Endothelial cell of umbilical vein (primary cell): ENCODE measurements around the gene NEU3. TPM values are rescaled to one million over a fixed set of nuclear protein-coding genes. Genes with fewer than 3 reads are reported as not detected.

Experiments
- BruUV-seq: library from RNA; stranded (reverse); fragments of 400-500 nt; replicated peaks from 2 replicates; lab custom pipeline; 2021; lab: Mats Ljungman, UMichigan
- CTCF ChIA-PET: fragments of 300-600, 350-600 bp; sonication (Branson Sonifier 250); formaldehyde crosslinking; loops from one replicate; lab custom pipeline; 2021; ENCODE audit warnings: antibody characterized with exemption, inconsistent platforms; lab: Charles Lee
- POLR2A ChIA-PET: fragments of 300-600, 350-600 bp; sonication (Branson Sonifier 250); formaldehyde crosslinking; loops from one replicate; lab custom pipeline; 2021; ENCODE audit warnings: antibody characterized with exemption, inconsistent platforms; lab: Charles Lee
- DNase-seq: peaks from one replicate; pipeline ENCODE4 v3.0.0-alpha.2; 2011; ENCODE audit warnings: low read depth, low spot score
- FAIRE-seq: peaks from 2 replicates; lab custom pipeline; 2011; peaks lifted over from hg19 to GRCh38; lab: Jason Lieb, UNC
- H2AFZ ChIP-seq: 2 replicates; pipeline ENCODE4 v1.6.0; 2012; ENCODE audit warnings: low read depth, low read length, control low read depth, inconsistent platforms
- H3K27ac ChIP-seq: 2 replicates; pipeline ENCODE4 v1.5.1; 2011; ENCODE audit warnings: low read depth, mild to moderate bottlenecking, control low read depth, low read length, moderate library complexity; ENCODE audit not compliant: insufficient read depth
- H3K27me3 ChIP-seq, 2 experiments: 2 replicates each; pipeline versions ENCODE4 v1.6.0 to v1.6.1; 2011; ENCODE audit warnings: low read length in 2 of 2, mixed read lengths in 1 of 2; ENCODE audit not compliant: control insufficient read depth in 2 of 2, insufficient read depth in 2 of 2
- H3K36me3 ChIP-seq, 2 experiments: 2 replicates in 1 of 2; 3 replicates in 1 of 2; pipeline ENCODE4 v1.5.1; 2011; ENCODE audit warnings: low read length in 2 of 2, mild to moderate bottlenecking in 1 of 2, moderate library complexity in 1 of 2; ENCODE audit not compliant: control insufficient read depth in 2 of 2, insufficient read depth in 2 of 2; ENCODE audit errors: extremely low read depth in 1 of 2
- H3K4me1 ChIP-seq: 3 replicates; pipeline ENCODE4 v1.5.1; 2011; ENCODE audit warnings: mild to moderate bottlenecking, low read length; ENCODE audit not compliant: control insufficient read depth, insufficient read depth; ENCODE audit errors: extremely low read depth
- H3K4me2 ChIP-seq: 2 replicates; pipeline ENCODE4 v1.6.1; 2011; ENCODE audit warnings: low read length, control low read depth, mixed read lengths; ENCODE audit not compliant: insufficient read depth
- H3K4me3 ChIP-seq, 3 experiments: fragments of 200-600 bp in 1 of 3; sonication (generic), shearing (Covaris generic) in 1 of 3; replicated peaks in 1 of 3; 2 replicates each; pipeline ENCODE4 v1.5.1; 2011 to 2016; ENCODE audit warnings: control low read depth in 3 of 3, low read length in 3 of 3, mild to moderate bottlenecking in 2 of 3, inconsistent platforms in 1 of 3, low read depth in 1 of 3, moderate library complexity in 1 of 3; ENCODE audit not compliant: insufficient read depth in 1 of 3
- H3K79me2 ChIP-seq: 2 replicates; pipeline ENCODE4 v1.6.0; 2012; ENCODE audit warnings: low read length, inconsistent platforms; ENCODE audit not compliant: control insufficient read depth, insufficient read depth
- H3K9ac ChIP-seq: replicated peaks from 2 replicates; pipeline ENCODE3; 2011; ENCODE audit warnings: low read length, control low read depth; ENCODE audit not compliant: insufficient read depth; ENCODE audit errors: extremely low read depth
- H3K9me1 ChIP-seq: replicated peaks from 3 replicates; pipeline ENCODE4 v1.6.0; 2011; ENCODE audit warnings: mild to moderate bottlenecking, low read length; ENCODE audit not compliant: control insufficient read depth, insufficient read depth; ENCODE audit errors: extremely low read depth
- H3K9me3 ChIP-seq: replicated peaks from 2 replicates; pipeline ENCODE4 v1.5.1; 2012; ENCODE audit warnings: low read length, inconsistent platforms; ENCODE audit not compliant: control insufficient read depth, insufficient read depth
- H4K20me1 ChIP-seq: replicated peaks from 2 replicates; pipeline ENCODE3; 2011; ENCODE audit warnings: mild to moderate bottlenecking, low read length; ENCODE audit not compliant: control insufficient read depth, insufficient read depth; ENCODE audit errors: extremely low read depth
- EZH2 ChIP-seq: IDR thresholded peaks from 2 replicates; pipeline ENCODE4 v1.6.1; 2012; ENCODE audit warnings: borderline replicate concordance, low read depth, mild to moderate bottlenecking, moderate library complexity, low read length, inconsistent platforms; ENCODE audit not compliant: severe bottlenecking
- FOS ChIP-seq: IDR thresholded peaks from 2 replicates; pipeline ENCODE4 v1.6.1; 2011; ENCODE audit warnings: mild to moderate bottlenecking, low read length, moderate library complexity, borderline replicate concordance; ENCODE audit not compliant: insufficient read depth
- GATA2 ChIP-seq: IDR thresholded peaks from 2 replicates; pipeline ENCODE4 v1.7.0; 2011; ENCODE audit warnings: low read depth, mild to moderate bottlenecking, moderate library complexity, mixed read lengths, low read length; ENCODE audit not compliant: insufficient read length, insufficient read depth
- JUN ChIP-seq: IDR thresholded peaks from 2 replicates; pipeline ENCODE4 v1.6.1; 2011; ENCODE audit warnings: borderline replicate concordance, low read depth; ENCODE audit not compliant: insufficient read length, insufficient read depth
- MYC ChIP-seq: IDR thresholded peaks from one replicate; pipeline ENCODE4 v1.6.1; 2011; ENCODE audit warnings: mild to moderate bottlenecking, low read depth, low read length
- POLR2A ChIP-seq: IDR thresholded peaks from 2 replicates; pipeline ENCODE4 v1.6.1; 2012; ENCODE audit warnings: low read depth, mild to moderate bottlenecking, control low read depth, low read length
- POLR2AphosphoS5 ChIP-seq: IDR thresholded peaks from 2 replicates; pipeline ENCODE4 v1.6.1; 2012; ENCODE audit warnings: low read depth, mild to moderate bottlenecking, control low read depth, low read length, moderate library complexity; ENCODE audit not compliant: insufficient read depth
- dilution Hi-C: fragments of 300-500 bp; cut with MboI; formaldehyde crosslinking; loops from one replicate; pipeline ENCODE4 v1.15.0; 2019; ENCODE audit warnings: low sequenced_read_pairs; ENCODE audit not compliant: extremely low pct_ligation_motif_present
- intact Hi-C: fragments of 100-400 bp; cut with micrococcal nuclease; formaldehyde crosslinking; loops from one replicate; pipeline ENCODE4 v1.10.0; 2022
- polyA plus RNA-seq, 4 experiments: library from polyadenylated mRNA; depleted of rRNA in 3 of 4; stranded (reverse) in 3 of 4; unstranded in 1 of 4; fragments of >200 nt; gene quantifications; 2 replicates each; pipeline versions ENCODE4 v1.2.1 to v1.2.3, GENCODE V29; 2011 to 2012; ENCODE audit warnings: missing spikeins in 1 of 4
- total RNA-seq: library from RNA; stranded (reverse); gene quantifications from 2 replicates; pipeline ENCODE4 v1.2.3, GENCODE V29; 2021
- TF ChIP-seq, protein P1 (sequence below): IDR thresholded peaks from 2 replicates; pipeline ENCODE4 v1.6.1; 2011; ENCODE audit not compliant: insufficient read depth, insufficient read length
- TF ChIP-seq, protein P2 (sequence below), 2 donors: IDR thresholded peaks; 1 replicate in 1 of 2; 2 replicates in 1 of 2; pipeline ENCODE4 v1.5.1; 2011; ENCODE audit warnings: low read length in 2 of 2, mild to moderate bottlenecking in 2 of 2, moderate library complexity in 2 of 2, control low read depth in 1 of 2, inconsistent platforms in 1 of 2, low read depth in 1 of 2; ENCODE audit not compliant: insufficient read depth in 1 of 2; ENCODE audit errors: extremely low read depth in 1 of 2

The NEU3 gene
- total and polyA plus RNA-seq, 2 donors (not counting 3 experiments of a cell fraction or from before 2014, with no cell fraction given): 5.9 to 7.0 TPM

- no peak for FAIRE-seq
- CTCF ChIA-PET: no interaction called here
- BruUV-seq: no TSS peak
These were observed 2.2 kb downstream of the NEU3 start for GRCh38 chr11:74990941-74991340.

DNA sequence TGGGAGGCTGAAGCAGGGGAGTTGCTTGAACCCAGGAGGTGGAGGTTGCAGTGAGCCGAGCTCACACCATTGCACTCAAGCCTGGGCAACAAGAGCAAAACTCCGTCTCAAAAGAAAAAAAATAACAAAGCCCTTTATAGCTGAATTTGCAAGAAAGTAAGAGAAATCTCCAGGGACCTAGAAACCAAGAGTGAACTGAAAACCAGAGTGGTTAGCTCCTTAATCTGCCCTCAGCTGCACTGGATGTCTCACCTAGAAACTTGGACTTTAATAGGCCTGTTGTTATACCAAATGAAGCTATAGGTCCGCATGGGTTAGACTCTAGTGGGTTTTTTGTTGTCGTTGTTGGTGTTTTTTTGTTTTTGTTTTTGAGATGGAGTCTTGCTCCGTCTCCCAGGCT is 4.1 kb downstream of the NEU3 start:
- no peaks in the 10 kb centered on the region for H3K36me3 ChIP-seq
- H3K4me1 ChIP-seq: peaks cover 9% of the 10 kb centered on the region
- H3K9me3 ChIP-seq: no peaks in the 10 kb centered on the region
- BruUV-seq: no TSS peak
- no peak overlapping the region for H3K27ac ChIP-seq
- H3K9ac ChIP-seq: no peak overlapping the region
- H4K20me1 ChIP-seq: no peaks in the 10 kb centered on the region
- no peaks in the 10 kb centered on the region for H3K27me3 ChIP-seq
- no peaks in the 10 kb centered on the region for H3K9me1 ChIP-seq
- intact Hi-C loops (no loop called here), dilution Hi-C loops (no loop called here)
- H3K4me3 ChIP-seq: no peak overlapping the region
- DNase-seq: no peak
- H2AFZ ChIP-seq: no peak overlapping the region
- H3K79me2 ChIP-seq: no peaks in the 10 kb centered on the region
- TF ChIP-seq GATA2 (no peak), JUN (no peak), MYC (no peak), POLR2AphosphoS5 (no peak), FOS (no peak), POLR2A (no peak), EZH2 (no peak)
- TF ChIP-seq, protein P1, sequence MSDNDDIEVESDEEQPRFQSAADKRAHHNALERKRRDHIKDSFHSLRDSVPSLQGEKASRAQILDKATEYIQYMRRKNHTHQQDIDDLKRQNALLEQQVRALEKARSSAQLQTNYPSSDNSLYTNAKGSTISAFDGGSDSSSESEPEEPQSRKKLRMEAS: no peak
- TF ChIP-seq, protein P2, sequence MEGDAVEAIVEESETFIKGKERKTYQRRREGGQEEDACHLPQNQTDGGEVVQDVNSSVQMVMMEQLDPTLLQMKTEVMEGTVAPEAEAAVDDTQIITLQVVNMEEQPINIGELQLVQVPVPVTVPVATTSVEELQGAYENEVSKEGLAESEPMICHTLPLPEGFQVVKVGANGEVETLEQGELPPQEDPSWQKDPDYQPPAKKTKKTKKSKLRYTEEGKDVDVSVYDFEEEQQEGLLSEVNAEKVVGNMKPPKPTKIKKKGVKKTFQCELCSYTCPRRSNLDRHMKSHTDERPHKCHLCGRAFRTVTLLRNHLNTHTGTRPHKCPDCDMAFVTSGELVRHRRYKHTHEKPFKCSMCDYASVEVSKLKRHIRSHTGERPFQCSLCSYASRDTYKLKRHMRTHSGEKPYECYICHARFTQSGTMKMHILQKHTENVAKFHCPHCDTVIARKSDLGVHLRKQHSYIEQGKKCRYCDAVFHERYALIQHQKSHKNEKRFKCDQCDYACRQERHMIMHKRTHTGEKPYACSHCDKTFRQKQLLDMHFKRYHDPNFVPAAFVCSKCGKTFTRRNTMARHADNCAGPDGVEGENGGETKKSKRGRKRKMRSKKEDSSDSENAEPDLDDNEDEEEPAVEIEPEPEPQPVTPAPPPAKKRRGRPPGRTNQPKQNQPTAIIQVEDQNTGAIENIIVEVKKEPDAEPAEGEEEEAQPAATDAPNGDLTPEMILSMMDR (IDR thresholded peaks at IDR 0.05; ENCODE audit: extremely low read depth in 1 of 2, insufficient read depth in 1 of 2, low read depth in 1 of 2, low read length in 2 of 2): no peak
- ChIA-PET CTCF (interaction anchor here (0.9 to 1.0 kb wide), 4 partner anchors 10 to 63 kb away, joined by 3 to 4 read pairs (median 3); no protein-coding TSS in a partner anchor), POLR2A (no interaction called here)
- no peak overlapping the region for H3K4me2 ChIP-seq
- no peak for FAIRE-seq

More at GRCh38 chr11:74990941-74991340, 2.2 kb downstream of the NEU3 start:
- Histone ChIP-seq H3K9ac (no peak overlapping the region), H3K9me1 (no peaks in the 10 kb centered on the region), H3K4me1 (peaks cover 9% of the 10 kb centered on the region), H3K36me3 (no peaks in the 10 kb centered on the region), H3K27ac (no peak overlapping the region), H4K20me1 (no peaks in the 10 kb centered on the region), H3K4me2 (no peak overlapping the region), H3K9me3 (no peaks in the 10 kb centered on the region), H3K79me2 (no peaks in the 10 kb centered on the region), H3K27me3 (no peaks in the 10 kb centered on the region), H3K4me3 (no peak overlapping the region), H2AFZ (no peak overlapping the region)
- POLR2A ChIA-PET: no interaction called here
- dilution Hi-C loops: no loop called here
- intact Hi-C loops: no loop called here
- DNase-seq: no peak
- TF ChIP-seq POLR2AphosphoS5 (no peak), GATA2 (no peak), FOS (no peak), MYC (no peak), EZH2 (no peak), POLR2A (no peak)
- TF ChIP-seq, protein P2 (IDR thresholded peaks at IDR 0.05; ENCODE audit: extremely low read depth in 1 of 2, insufficient read depth in 1 of 2, low read depth in 1 of 2, low read length in 2 of 2): no peak
